ENCODE results near the gene GALNT14. TPM values are rescaled to one million over a fixed set of nuclear protein-coding genes. Genes with fewer than 3 reads are reported as not detected.

The GALNT14 gene
- total RNA-seq, 1 donor from 2014 or later, result 1.7 TPM

- H3K4me1 Mint-ChIP-seq, result no peaks in the 10 kb centered on the region
- peaks cover 25% of the 10 kb centered on the region for H3K27me3 Mint-ChIP-seq (ENCODE audit: low read depth)
- no peaks in the 10 kb centered on the region for H3K36me3 Mint-ChIP-seq
- DNase-seq (ENCODE audit: low spot score in 2 of 2, unreplicated experiment in 2 of 2), result no peak
- H3K4me3 Mint-ChIP-seq, result no peak overlapping the region
- H3K9me3 Mint-ChIP-seq, result peaks cover 7% of the 10 kb centered on the region
- no peak overlapping the region for H3K27ac Mint-ChIP-seq
- TF ChIP-seq CTCF (IDR thresholded peaks at IDR 0.05; ENCODE audit: unreplicated experiment), result no peak
These were observed 79.9 kb downstream of the GALNT14 start for GRCh38 chr2:31058096-31059035.

GRCh38 chr2:31057691-31058090 is 80.5 kb downstream of the GALNT14 start:
- H3K9me3 Mint-ChIP-seq, result peaks cover 3% of the 10 kb centered on the region
- TF ChIP-seq CTCF (IDR thresholded peaks at IDR 0.05; ENCODE audit: unreplicated experiment), result no peak
- DNase-seq (ENCODE audit: low spot score in 2 of 2, unreplicated experiment in 2 of 2), result no peak

GRCh38 chr2:31055938-31056337 is 82.3 kb downstream of the GALNT14 start:
- H3K4me1 Mint-ChIP-seq, result no peaks in the 10 kb centered on the region
- no peaks in the 10 kb centered on the region for H3K9me3 Mint-ChIP-seq
- TF ChIP-seq CTCF (IDR thresholded peaks at IDR 0.05; ENCODE audit: unreplicated experiment), result no peak
- H3K36me3 Mint-ChIP-seq, result no peaks in the 10 kb centered on the region
- peaks cover 10% of the 10 kb centered on the region for H3K27me3 Mint-ChIP-seq (ENCODE audit: low read depth)
- DNase-seq (ENCODE audit: low spot score in 2 of 2, unreplicated experiment in 2 of 2), result no peak
- no peak overlapping the region for H3K27ac Mint-ChIP-seq
- H3K4me3 Mint-ChIP-seq, result no peak overlapping the region

More at GRCh38 chr2:31057691-31058090, 80.5 kb downstream of the GALNT14 start:
- H3K27ac Mint-ChIP-seq, result no peak overlapping the region
- no peaks in the 10 kb centered on the region for H3K36me3 Mint-ChIP-seq
- no peaks in the 10 kb centered on the region for H3K4me1 Mint-ChIP-seq
- no peak overlapping the region for H3K4me3 Mint-ChIP-seq
- H3K27me3 Mint-ChIP-seq (ENCODE audit: low read depth), result peaks cover 21% of the 10 kb centered on the region

GRCh38 chr2:31054842-31055388 is 83.3 kb downstream of the GALNT14 start:
- no peak for DNase-seq (ENCODE audit: low spot score in 2 of 2, unreplicated experiment in 2 of 2)
- Mint-ChIP-seq H3K36me3 (no peaks in the 10 kb centered on the region), H3K4me1 (no peaks in the 10 kb centered on the region), H3K27me3 (ENCODE audit: low read depth) (peaks cover 6% of the 10 kb centered on the region), H3K27ac (no peak overlapping the region), H3K4me3 (no peak overlapping the region), H3K9me3 (no peaks in the 10 kb centered on the region)
- TF ChIP-seq CTCF (IDR thresholded peaks at IDR 0.05; ENCODE audit: unreplicated experiment), result no peak

- Mint-ChIP-seq H3K36me3 (no peaks in the 10 kb centered on the region), H3K4me1 (no peaks in the 10 kb centered on the region), H3K27me3 (ENCODE audit: low read depth) (peaks cover 3% of the 10 kb centered on the region), H3K4me3 (no peak overlapping the region), H3K27ac (no peak overlapping the region), H3K9me3 (no peaks in the 10 kb centered on the region)
- no peak for TF ChIP-seq CTCF (IDR thresholded peaks at IDR 0.05; ENCODE audit: unreplicated experiment)
- no peak for DNase-seq (ENCODE audit: low spot score in 2 of 2, unreplicated experiment in 2 of 2)
These were observed 84.1 kb downstream of the GALNT14 start for GRCh38 chr2:31053929-31054782.

Measured in mesothelial cell of epicardium (in vitro differentiated cells).